GM23338 (cell line): ENCODE data around the gene NGEF. TPM values are rescaled to one million over a fixed set of nuclear protein-coding genes. Genes with fewer than 3 reads are reported as not detected.

Experiments used
- ATAC-seq: fragments of 200-7000 bp; cut with Tn5 transposase; 3 replicates; pipeline ENCODE4 v1.9.1; 2020
- DNase-seq: peaks from one replicate; pipeline ENCODE4 v3.0.0-alpha.2; 2015; ENCODE audit warnings: low spot score
- H2AFZ ChIP-seq: fragments of 200-600 bp; sonication (generic); 2 replicates; pipeline ENCODE4 v1.8.0; 2016; ENCODE audit warnings: antibody characterized with exemption, mild to moderate bottlenecking, moderate library complexity
- H3F3A ChIP-seq: fragments of 200-600 bp; sonication (generic); replicated peaks from 2 replicates; pipeline ENCODE4 v1.8.0; 2017; ENCODE audit warnings: antibody characterized with exemption, mixed run types, low read depth
- H3K27ac ChIP-seq: fragments of 200-600 bp; sonication (generic); 2 replicates; pipeline ENCODE4 v1.6.1; 2016; ENCODE audit warnings: low read depth
- H3K27me3 ChIP-seq: fragments of 200-600 bp; sonication (generic); 2 replicates; pipeline ENCODE4 v1.8.0; 2016; ENCODE audit warnings: mild to moderate bottlenecking, mixed run types, moderate library complexity; ENCODE audit not compliant: insufficient read depth
- H3K36me3 ChIP-seq: fragments of 200-600 bp; sonication (generic); 2 replicates; pipeline ENCODE4 v1.8.0; 2016; ENCODE audit warnings: mild to moderate bottlenecking; ENCODE audit not compliant: insufficient read depth
- H3K4me1 ChIP-seq: fragments of 200-600 bp; sonication (generic); 2 replicates; pipeline ENCODE4 v1.8.0; 2016; ENCODE audit warnings: mild to moderate bottlenecking, moderate library complexity; ENCODE audit not compliant: insufficient read depth
- H3K4me2 ChIP-seq: fragments of 200-600 bp; sonication (generic); 2 replicates; pipeline ENCODE4 v1.7.1; 2017; ENCODE audit warnings: mixed run types
- H3K4me3 ChIP-seq: fragments of 200-600 bp; sonication (generic); 2 replicates; pipeline ENCODE4 v1.6.1; 2016; ENCODE audit warnings: mixed run types
- H3K79me2 ChIP-seq: fragments of 200-600 bp; sonication (generic); replicated peaks from 2 replicates; pipeline ENCODE4 v1.8.0; 2017; ENCODE audit warnings: mild to moderate bottlenecking; ENCODE audit not compliant: insufficient read depth
- H3K9me2 ChIP-seq: fragments of 200-600 bp; sonication (generic); 2 replicates; pipeline ENCODE4 v1.8.0; 2017; ENCODE audit not compliant: insufficient read depth
- H4K20me1 ChIP-seq: fragments of 200-600 bp; sonication (generic); replicated peaks from 2 replicates; pipeline ENCODE4 v1.8.0; 2017; ENCODE audit warnings: mild to moderate bottlenecking; ENCODE audit not compliant: insufficient read depth
- H3K27ac Mint-ChIP-seq: 2 replicates; pipeline ENCODE4 v1.8.0; 2020; ENCODE audit warnings: inconsistent platforms, mild to moderate bottlenecking, moderate library complexity, mixed read lengths
- H3K27me3 Mint-ChIP-seq: 3 replicates; pipeline ENCODE4 v1.8.0; 2022; ENCODE audit warnings: low read depth, mild to moderate bottlenecking, moderate library complexity, mixed read lengths, inconsistent platforms; ENCODE audit not compliant: insufficient read depth, poor library complexity
- H3K36me3 Mint-ChIP-seq: 3 replicates; pipeline ENCODE4 v1.8.0; 2021; ENCODE audit warnings: low read depth, mild to moderate bottlenecking, inconsistent platforms, moderate library complexity, mixed read lengths
- H3K4me1 Mint-ChIP-seq: 3 replicates; pipeline ENCODE4 v1.8.0; 2020; ENCODE audit warnings: mild to moderate bottlenecking, inconsistent platforms, mixed read lengths
- H3K4me3 Mint-ChIP-seq: 3 replicates; pipeline ENCODE4 v1.8.0; 2021; ENCODE audit warnings: moderate library complexity, mild to moderate bottlenecking, inconsistent platforms, mixed read lengths
- H3K9me3 Mint-ChIP-seq: 3 replicates; pipeline ENCODE4 v1.8.0; 2020; ENCODE audit warnings: moderate library complexity, mild to moderate bottlenecking, inconsistent platforms, mixed read lengths
- CREB1 ChIP-seq: fragments of 250-450 bp; sonication (Bioruptor Pico); IDR thresholded peaks from 2 replicates; pipeline ENCODE4 v1.5.0; 2020; ENCODE audit warnings: low read depth, mild to moderate bottlenecking, moderate library complexity
- CTCF ChIP-seq, 2 experiments: fragments of 200-600 bp in 1 of 2; sonication (generic) in 1 of 2; conservative IDR thresholded peaks; 2 replicates each; pipeline versions ENCODE4 v1.5.1 to v1.6.1; 2016 to 2017; ENCODE audit warnings: antibody characterized with exemption in 2 of 2, low read depth in 2 of 2, mild to moderate bottlenecking in 2 of 2, moderate library complexity in 1 of 2
- EZH2 ChIP-seq: fragments of 200-600 bp; sonication (generic); IDR thresholded peaks from one replicate; pipeline ENCODE4 v1.8.0; 2017; ENCODE audit warnings: antibody characterized with exemption, mild to moderate bottlenecking, low read depth; ENCODE audit not compliant: unreplicated experiment
- NANOG ChIP-seq: IDR thresholded peaks from 2 replicates; pipeline ENCODE4 v1.6.1; 2016; ENCODE audit warnings: antibody characterized with exemption, borderline replicate concordance
- REST ChIP-seq: IDR thresholded peaks from one replicate; pipeline ENCODE4 v1.6.1; 2018; ENCODE audit warnings: antibody characterized with exemption; ENCODE audit not compliant: unreplicated experiment
- ZNF462 ChIP-seq: fragments of 250-450 bp; sonication (Bioruptor Pico); IDR thresholded peaks from 2 replicates; pipeline ENCODE4 v1.5.0; 2020; ENCODE audit warnings: mild to moderate bottlenecking, moderate library complexity
- polyA plus RNA-seq: library from polyadenylated mRNA; unstranded; fragments of >200 nt; fragmentation: Nextera tagmentation; extraction: Ambion mirVana; gene quantifications from 2 replicates; pipeline ENCODE4 v1.2.1, GENCODE V29; 2016
- total RNA-seq: library from RNA; depleted of rRNA; stranded (reverse); fragments of >200 nt; shearing (Covaris generic); gene quantifications from 2 replicates; pipeline ENCODE4 v1.2.3, GENCODE V29; 2014

The NGEF gene
- total and polyA plus RNA-seq, 2 experiments from 2014 or later, result 1.8 to 5.4 TPM

- Histone ChIP-seq H3K36me3 (no peaks in the 10 kb centered on the region), H3K27ac (no peak overlapping the region), H2AFZ (0 out of 2 replicates have a peak overlapping the region, but pooled peaks have one; percentile 18), H3K79me2 (no peaks in the 10 kb centered on the region), H3K27me3 (no peaks in the 10 kb centered on the region), H3K4me1 (no peaks in the 10 kb centered on the region), H3K9me2 (no peaks in the 10 kb centered on the region), H3K4me2 (no peak overlapping the region), H3K4me3 (no peak overlapping the region), H3F3A (no peaks in the 10 kb centered on the region), H4K20me1 (no peaks in the 10 kb centered on the region)
- Mint-ChIP-seq H3K27me3 (peaks cover 4% of the 10 kb centered on the region), H3K36me3 (no peaks in the 10 kb centered on the region), H3K9me3 (no peaks in the 10 kb centered on the region), H3K4me3 (no peak overlapping the region), H3K27ac (no peak overlapping the region), H3K4me1 (peaks cover 22% of the 10 kb centered on the region)
- peak; percentile 49 for ATAC-seq
- peak; percentile 56 for DNase-seq
- TF ChIP-seq EZH2, result no peak
- TF ChIP-seq CTCF (conservative IDR thresholded peaks at IDR 0.05; ENCODE audit: low read depth in 2 of 2), result peak; percentile 35 to 78; a peak in 3 of 4 replicates
Measured at GRCh38 chr2:233059547-233059796, 46.4 kb upstream of the NGEF start.

- no peaks in the 10 kb centered on the region for H3K9me3 Mint-ChIP-seq
- Histone ChIP-seq H4K20me1 (no peaks in the 10 kb centered on the region), H3K4me3 (no peak overlapping the region), H3K27ac (no peak overlapping the region), H3F3A (no peaks in the 10 kb centered on the region), H3K27me3 (no peaks in the 10 kb centered on the region), H3K4me2 (no peak overlapping the region), H3K36me3 (no peaks in the 10 kb centered on the region), H3K79me2 (no peaks in the 10 kb centered on the region), H3K4me1 (no peaks in the 10 kb centered on the region), H3K9me2 (no peaks in the 10 kb centered on the region), H2AFZ (0 out of 2 replicates have a peak overlapping the region, but pooled peaks have one; percentile 18)
- H3K4me3 Mint-ChIP-seq, result no peak overlapping the region
- H3K27ac Mint-ChIP-seq, result no peak overlapping the region
- no peaks in the 10 kb centered on the region for H3K36me3 Mint-ChIP-seq
- no peak for ATAC-seq
- peaks cover 6% of the 10 kb centered on the region for H3K27me3 Mint-ChIP-seq
- no peak for DNase-seq
- H3K4me1 Mint-ChIP-seq, result peaks cover 22% of the 10 kb centered on the region
- no peak for TF ChIP-seq REST
- TF ChIP-seq EZH2, result no peak
- no peak for TF ChIP-seq NANOG
- no peak for TF ChIP-seq CTCF (conservative IDR thresholded peaks at IDR 0.05; ENCODE audit: low read depth in 2 of 2)
- TF ChIP-seq CREB1 (CRISPR knock-in tag), result no peak
- TF ChIP-seq ZNF462, result no peak
Measured at GRCh38 chr2:233058717-233059546, 45.9 kb upstream of the NGEF start.
